Sigmoid colon (tissue), 4 donors: ENCODE results near the gene HSPA1L.

ENCODE experiments used
- CTCF ChIP-seq, 4 experiments: fragments of 450-650 bp in 3 of 4; fragments of 200-600 bp in 1 of 4; IDR thresholded peaks; one replicate each; pipeline ENCODE4 v1.5.1; 2016 to 2019; ENCODE audit warnings: antibody characterized with exemption in 4 of 4, mild to moderate bottlenecking in 3 of 4, moderate library complexity in 2 of 4
- POLR2A ChIP-seq, 2 donors: fragments of 450-650 bp; IDR thresholded peaks; one replicate each; pipeline ENCODE4 v1.6.1; 2016; ENCODE audit warnings: antibody characterized with exemption in 2 of 2, mild to moderate bottlenecking in 2 of 2, moderate library complexity in 2 of 2
- POLR2AphosphoS5 ChIP-seq, 4 donors: sonication (generic); formaldehyde crosslinking; IDR thresholded peaks; one replicate each; pipeline ENCODE4 v1.6.1; 2017; ENCODE audit warnings: antibody characterized with exemption in 4 of 4

GRCh38 chr6:31815025-31815838 is at the start of gene HSPA1L, which contains the start of gene HSPA1A:
- no peak for TF ChIP-seq CTCF (IDR thresholded peaks at IDR 0.05)
- peak; percentile 100 for TF ChIP-seq POLR2A (IDR thresholded peaks at IDR 0.05)
- peak; percentile 100 for TF ChIP-seq POLR2AphosphoS5 (IDR thresholded peaks at IDR 0.05)
